Endothelial cell of umbilical vein (primary cell): ENCODE data around the gene INPP5A.

Experiments used
- CTCF ChIP-seq, 2 donors: IDR thresholded peaks; 1 replicate in 1 of 2; 2 replicates in 1 of 2; pipeline ENCODE4 v1.5.1; 2011; ENCODE audit warnings: low read length in 2 of 2, mild to moderate bottlenecking in 2 of 2, moderate library complexity in 2 of 2, control low read depth in 1 of 2, inconsistent platforms in 1 of 2, low read depth in 1 of 2; ENCODE audit not compliant: insufficient read depth in 1 of 2; ENCODE audit errors: extremely low read depth in 1 of 2
- JUN ChIP-seq: IDR thresholded peaks from 2 replicates; pipeline ENCODE4 v1.6.1; 2011; ENCODE audit warnings: borderline replicate concordance, low read depth; ENCODE audit not compliant: insufficient read length, insufficient read depth
- POLR2A ChIP-seq: IDR thresholded peaks from 2 replicates; pipeline ENCODE4 v1.6.1; 2012; ENCODE audit warnings: low read depth, mild to moderate bottlenecking, control low read depth, low read length
- POLR2AphosphoS5 ChIP-seq: IDR thresholded peaks from 2 replicates; pipeline ENCODE4 v1.6.1; 2012; ENCODE audit warnings: low read depth, mild to moderate bottlenecking, control low read depth, low read length, moderate library complexity; ENCODE audit not compliant: insufficient read depth

DNA sequence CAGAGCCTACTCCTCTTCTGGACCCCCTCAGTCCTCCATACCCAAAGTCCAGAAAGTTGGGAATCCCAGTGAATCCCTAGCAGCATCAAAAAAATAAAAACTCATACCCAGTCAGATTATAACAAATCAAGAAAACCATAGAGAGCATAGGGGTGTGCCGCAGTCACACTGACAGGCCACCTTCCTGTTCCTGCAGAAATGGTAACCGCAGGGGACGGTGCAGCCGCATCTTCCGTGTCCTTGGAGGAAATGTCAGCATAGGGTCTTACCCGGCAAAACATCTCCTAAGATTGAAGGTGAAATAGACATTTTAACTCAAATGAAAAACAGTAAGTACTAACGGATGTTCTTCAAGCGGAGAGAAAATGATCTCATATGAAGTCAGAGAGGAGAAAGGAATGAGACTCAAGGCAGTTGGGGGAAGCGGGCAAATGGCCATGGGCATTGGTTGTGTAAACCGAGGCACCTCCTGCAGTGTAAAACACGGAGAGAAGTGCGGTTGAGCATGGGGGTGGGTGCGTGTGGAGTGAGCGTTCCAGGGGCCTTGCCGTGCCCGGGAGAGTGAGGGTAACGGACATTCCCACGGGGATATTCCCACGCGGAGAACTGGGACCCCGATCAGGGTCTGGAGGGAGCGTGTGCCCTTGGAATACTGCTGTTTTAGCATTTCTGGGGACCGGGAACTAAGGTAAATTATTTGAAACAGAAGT lies 137.6 kb downstream of the INPP5A start:
- TF ChIP-seq CTCF (IDR thresholded peaks at IDR 0.05; ENCODE audit: extremely low read depth in 1 of 2, insufficient read depth in 1 of 2, low read depth in 1 of 2, low read length in 2 of 2) (no peak), POLR2AphosphoS5 (no peak), JUN (no peak), POLR2A (no peak)
